OCI-LY1 (cell line): ENCODE data around the gene CCNB2.

Experiments used
- H2AFZ ChIP-seq: fragments of 200-600 bp; sonication (generic), shearing (Covaris generic); 2 replicates; pipeline ENCODE4 v1.6.0; 2014; ENCODE audit warnings: antibody characterized with exemption, mild to moderate bottlenecking, low read length
- H3F3A ChIP-seq: fragments of 200-600 bp; sonication (generic), shearing (Covaris generic); 2 replicates; pipeline ENCODE4 v1.6.0; 2014; ENCODE audit warnings: mild to moderate bottlenecking, antibody characterized with exemption, low read length, moderate library complexity; ENCODE audit not compliant: insufficient read depth
- H3K27ac ChIP-seq: fragments of 200-600 bp; sonication (generic); 2 replicates; pipeline ENCODE4 v1.5.1; 2014; ENCODE audit warnings: low read length, mixed run types, mild to moderate bottlenecking, low read depth; ENCODE audit not compliant: poor library complexity, severe bottlenecking
- H3K27me3 ChIP-seq: fragments of 200-600 bp; sonication (generic); 2 replicates; pipeline ENCODE4 v1.6.0; 2014; ENCODE audit warnings: antibody characterized with exemption, mild to moderate bottlenecking, low read length, moderate library complexity; ENCODE audit not compliant: insufficient read depth
- H3K36me3 ChIP-seq: fragments of 200-600 bp; sonication (generic); 2 replicates; pipeline ENCODE4 v1.6.1; 2014; ENCODE audit warnings: mild to moderate bottlenecking, antibody characterized with exemption, low read length, moderate library complexity, mixed read lengths; ENCODE audit not compliant: insufficient read depth
- H3K4me1 ChIP-seq: fragments of 200-600 bp; sonication (generic); 2 replicates; pipeline ENCODE4 v1.5.1; 2014; ENCODE audit warnings: mild to moderate bottlenecking, low read length, moderate library complexity; ENCODE audit not compliant: insufficient read depth, severe bottlenecking
- H3K4me2 ChIP-seq: fragments of 200-600 bp; sonication (generic), shearing (Covaris generic); 2 replicates; pipeline ENCODE4 v1.6.1; 2014; ENCODE audit warnings: low read length
- H3K4me3 ChIP-seq: fragments of 200-600 bp; sonication (generic); 2 replicates; pipeline ENCODE4 v1.5.1; 2014; ENCODE audit warnings: low read length, low read depth, mild to moderate bottlenecking, mixed read lengths; ENCODE audit not compliant: poor library complexity, severe bottlenecking
- H3K79me2 ChIP-seq: fragments of 200-600 bp; shearing (Covaris generic); 2 replicates; pipeline ENCODE4 v1.6.1; 2016; ENCODE audit warnings: mixed run types, low read length, mixed read lengths; ENCODE audit not compliant: insufficient read depth
- H3K9ac ChIP-seq: fragments of 200-600 bp; sonication (generic), shearing (Covaris generic); 2 replicates; pipeline ENCODE4 v1.6.1; 2014; ENCODE audit warnings: mild to moderate bottlenecking, low read length, mixed read lengths
- H3K9me2 ChIP-seq: fragments of 200-600 bp; sonication (generic), shearing (Covaris generic); 2 replicates; pipeline ENCODE4 v1.6.1; 2014; ENCODE audit warnings: low read depth, mild to moderate bottlenecking, low read length, mixed read lengths
- H3K9me3 ChIP-seq: fragments of 200-600 bp; shearing (Covaris generic); 2 replicates; pipeline ENCODE4 v1.6.1; 2014; ENCODE audit warnings: low read length, mixed read lengths
- H4K20me1 ChIP-seq: fragments of 200-600 bp; sonication (generic), shearing (Covaris generic); 2 replicates; pipeline ENCODE4 v1.6.0; 2016; ENCODE audit warnings: mild to moderate bottlenecking, low read length; ENCODE audit not compliant: insufficient read depth
- CTCF ChIP-seq: fragments of 200-600 bp; sonication (generic), shearing (Covaris generic); IDR thresholded peaks from 2 replicates; pipeline ENCODE4 v1.5.1; 2017; ENCODE audit warnings: mild to moderate bottlenecking, antibody characterized with exemption, low read length, moderate library complexity, mixed read lengths
- EZH2 ChIP-seq: fragments of 200-600 bp; sonication (generic), shearing (Covaris generic); IDR thresholded peaks from 2 replicates; pipeline ENCODE4 v1.8.0; 2017; ENCODE audit warnings: borderline replicate concordance, mixed run types, mild to moderate bottlenecking, antibody characterized with exemption, low read length, moderate library complexity, mixed read lengths

The CCNB2 gene

GRCh38 chr15:59116771-59117170 lies 11.8 kb downstream of the CCNB2 start:
- Histone ChIP-seq H3K4me2 (no peak overlapping the region), H3K9me2 (no peaks in the 10 kb centered on the region), H3K4me3 (no peak overlapping the region), H3K27me3 (no peaks in the 10 kb centered on the region), H4K20me1 (no peaks in the 10 kb centered on the region), H3K79me2 (no peaks in the 10 kb centered on the region; the same call in 1 of the 2 replicates), H2AFZ (no peak overlapping the region), H3K27ac (no peak overlapping the region), H3K36me3 (peaks cover 96% of the 10 kb centered on the region), H3F3A (no peaks in the 10 kb centered on the region), H3K4me1 (no peaks in the 10 kb centered on the region), H3K9ac (no peak overlapping the region), H3K9me3 (no peaks in the 10 kb centered on the region)
- TF ChIP-seq CTCF (no peak), EZH2 (no peak)

GRCh38 chr15:59119625-59120024 lies 14.7 kb downstream of the CCNB2 start:
- no peaks in the 10 kb centered on the region for H3K9me2 ChIP-seq
- H3K9ac ChIP-seq = no peak overlapping the region
- 0 out of 2 replicates have a peak, but pooled peaks cover 4% of the 10 kb centered on the region for H3F3A ChIP-seq
- H2AFZ ChIP-seq = no peak overlapping the region
- no peaks in the 10 kb centered on the region for H3K27me3 ChIP-seq
- no peaks in the 10 kb centered on the region for H4K20me1 ChIP-seq
- H3K79me2 ChIP-seq = no peaks in the 10 kb centered on the region
- no peak for TF ChIP-seq EZH2
- TF ChIP-seq CTCF = no peak
- no peak overlapping the region for H3K27ac ChIP-seq
- H3K36me3 ChIP-seq = peaks cover 94% of the 10 kb centered on the region
- no peaks in the 10 kb centered on the region for H3K4me1 ChIP-seq
- no peak overlapping the region for H3K4me2 ChIP-seq
- no peaks in the 10 kb centered on the region for H3K9me3 ChIP-seq
- no peak overlapping the region for H3K4me3 ChIP-seq

- Histone ChIP-seq H3K36me3 (peaks cover 94% of the 10 kb centered on the region), H3K4me1 (no peaks in the 10 kb centered on the region), H3F3A (0 out of 2 replicates have a peak, but pooled peaks cover 4% of the 10 kb centered on the region), H3K27ac (no peak overlapping the region), H3K4me3 (no peak overlapping the region), H3K9me2 (no peaks in the 10 kb centered on the region), H3K27me3 (no peaks in the 10 kb centered on the region), H3K9me3 (no peaks in the 10 kb centered on the region), H3K9ac (no peak overlapping the region), H3K79me2 (no peaks in the 10 kb centered on the region), H4K20me1 (no peaks in the 10 kb centered on the region), H2AFZ (no peak overlapping the region), H3K4me2 (no peak overlapping the region)
- TF ChIP-seq EZH2 (no peak), CTCF (no peak)
Measured at GRCh38 chr15:59120937-59121336, 16.0 kb downstream of the CCNB2 start.
